MCF 10A (cell line): ENCODE data around the gene TRAPPC3. TPM values are rescaled to one million over a fixed set of nuclear protein-coding genes. Genes with fewer than 3 reads are reported as not detected.

Source experiments
- BruUV-seq: library from RNA; stranded (reverse); fragments of 400-500 nt; replicated peaks from 2 replicates; lab custom pipeline; 2021; lab: Mats Ljungman, UMichigan
- CTCF ChIA-PET: fragments of 300-600 bp; sonication (Branson Sonifier 250); formaldehyde crosslinking; extraction: SDS; loops from one replicate; lab custom pipeline; 2021; ENCODE audit warnings: antibody characterized with exemption, inconsistent platforms; lab: Yijun Ruan, JAX
- POLR2A ChIA-PET: fragments of 300-600, 350-650 bp; sonication (Branson Sonifier 250); formaldehyde crosslinking; extraction: SDS; loops from one replicate; lab custom pipeline; 2020; ENCODE audit warnings: antibody characterized with exemption, inconsistent platforms; lab: Yijun Ruan, JAX
- DNase-seq: peaks from one replicate; pipeline ENCODE4 v3.0.0-alpha.2; 2018; ENCODE audit not compliant: unreplicated experiment
- H3K27ac Mint-ChIP-seq: one replicate; pipeline ENCODE4 v1.8.0; 2022; ENCODE audit warnings: mild to moderate bottlenecking, low read depth, mixed read lengths; ENCODE audit not compliant: unreplicated experiment
- H3K27me3 Mint-ChIP-seq: one replicate; pipeline ENCODE4 v1.8.0; 2022; ENCODE audit warnings: mixed read lengths; ENCODE audit not compliant: insufficient read depth, unreplicated experiment
- H3K36me3 Mint-ChIP-seq: one replicate; pipeline ENCODE4 v1.8.0; 2022; ENCODE audit warnings: mild to moderate bottlenecking, moderate library complexity, mixed read lengths; ENCODE audit not compliant: insufficient read depth, unreplicated experiment
- H3K4me1 Mint-ChIP-seq: one replicate; pipeline ENCODE4 v1.8.0; 2022; ENCODE audit warnings: mixed read lengths; ENCODE audit not compliant: insufficient read depth, unreplicated experiment
- H3K4me3 Mint-ChIP-seq: one replicate; pipeline ENCODE4 v1.8.0; 2022; ENCODE audit warnings: mild to moderate bottlenecking, moderate library complexity, mixed read lengths; ENCODE audit not compliant: unreplicated experiment
- H3K9me3 Mint-ChIP-seq: one replicate; pipeline ENCODE4 v1.8.0; 2022; ENCODE audit warnings: mixed read lengths; ENCODE audit not compliant: unreplicated experiment
- CTCF ChIP-seq: fragments of 200-600 bp; IDR thresholded peaks from one replicate; pipeline ENCODE4 v1.8.0; 2022; ENCODE audit warnings: antibody characterized with exemption, mild to moderate bottlenecking; ENCODE audit not compliant: unreplicated experiment
- intact Hi-C: fragments of 100-400 bp; cut with micrococcal nuclease; formaldehyde crosslinking; loops from 2 replicates; pipeline ENCODE4 v1.14.1; 2022
- total RNA-seq: library from RNA; stranded (reverse); gene quantifications from 2 replicates; pipeline ENCODE4 v1.2.3, GENCODE V29; 2022

TRAPPC3 gene
- total RNA-seq, 1 experiment from 2014 or later, result 72.8 TPM

DNA sequence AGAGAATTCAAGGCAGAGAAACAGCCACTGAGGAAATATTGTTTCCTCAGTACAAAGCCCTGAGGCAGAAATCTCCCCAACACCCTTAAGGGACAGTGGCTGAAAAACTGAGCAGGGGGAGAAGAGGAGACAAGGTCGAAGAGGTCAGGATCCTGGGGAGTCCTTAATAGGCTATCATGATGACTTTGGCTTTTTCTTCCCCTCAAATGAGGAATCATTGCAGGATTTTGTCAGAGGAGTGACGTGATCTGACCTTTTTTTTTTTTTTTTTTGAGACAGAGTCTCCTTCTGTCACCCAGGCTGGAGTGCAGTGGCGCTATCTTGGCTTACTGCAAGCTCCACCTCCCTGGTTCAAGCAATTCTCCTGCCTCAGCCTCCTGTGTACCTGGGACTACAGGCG is 16.9 kb upstream of the TRAPPC3 start:
- ChIA-PET POLR2A (interaction anchor here (1.2 to 1.5 kb wide), 4 partner anchors 9 to 58 kb away, joined by 3 to 6 read pairs (median 4); partner anchors contain the start of genes MAP7D1, THRAP3 and TRAPPC3), CTCF (interaction anchor here (0.6 to 8.1 kb wide), 7 partner anchors 16 to 404 kb away, joined by 3 to 83 read pairs (median 4); partner anchors contain the start of gene TRAPPC3)
- intact Hi-C loops, result no loop called here
- H3K36me3 Mint-ChIP-seq, result peaks cover 35% of the 10 kb centered on the region
- no peak for DNase-seq
- H3K4me3 Mint-ChIP-seq, result no peak overlapping the region
- H3K27ac Mint-ChIP-seq, result peak overlapping the region; percentile 35
- peaks cover 54% of the 10 kb centered on the region for H3K4me1 Mint-ChIP-seq
- no peaks in the 10 kb centered on the region for H3K9me3 Mint-ChIP-seq
- no peaks in the 10 kb centered on the region for H3K27me3 Mint-ChIP-seq
- no TSS peak for BruUV-seq
- no peak for TF ChIP-seq CTCF

DNA sequence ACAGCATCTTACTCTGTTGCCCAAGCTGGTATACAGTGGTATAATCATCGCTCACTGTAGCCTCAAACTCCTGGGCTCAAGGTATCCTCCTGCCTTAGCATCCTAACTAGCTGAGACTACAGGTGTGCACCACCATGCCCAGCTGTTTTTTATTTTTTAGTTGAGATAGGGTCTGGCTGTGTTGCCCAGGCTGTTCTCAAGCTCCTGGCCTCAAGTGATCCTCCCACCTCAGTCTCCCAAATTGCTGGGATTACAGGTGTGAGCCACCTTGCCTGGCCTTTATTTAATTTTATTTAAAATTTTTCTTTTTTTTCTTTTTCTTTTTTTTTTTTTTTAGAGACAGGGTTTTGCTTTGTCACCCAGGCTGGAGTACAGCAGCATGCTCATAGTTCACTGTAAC is 15.9 kb upstream of the TRAPPC3 start:
- Mint-ChIP-seq H3K4me1 (peaks cover 50% of the 10 kb centered on the region), H3K36me3 (peaks cover 25% of the 10 kb centered on the region), H3K27me3 (no peaks in the 10 kb centered on the region), H3K9me3 (no peaks in the 10 kb centered on the region), H3K27ac (peak overlapping the region; percentile 35), H3K4me3 (no peak overlapping the region)
- intact Hi-C loops, result no loop called here
- BruUV-seq, result no TSS peak
- no peak for TF ChIP-seq CTCF
- no peak for DNase-seq
- POLR2A ChIA-PET, result interaction anchor here (1.2 to 6.3 kb wide), 2 partner anchors 10 to 15 kb away, joined by 3 to 94 read pairs; partner anchors contain the start of gene TRAPPC3
- CTCF ChIA-PET, result interaction anchor here (1.1 to 8.1 kb wide), 2 partner anchors 22 to 65 kb away, joined by 4 to 83 read pairs; no protein-coding TSS in a partner anchor

- POLR2A ChIA-PET, result interaction anchor here (1.8 to 6.3 kb wide), 2 partner anchors 14 to 60 kb away, joined by 8 to 94 read pairs; partner anchors contain the start of genes THRAP3 and TRAPPC3
- BruUV-seq, result no TSS peak
- CTCF ChIA-PET, result interaction anchor here (0.9 to 8.1 kb wide), 3 partner anchors 14 to 136 kb away, joined by 3 to 85 read pairs (median 83); partner anchors contain the start of gene TRAPPC3
- peaks cover 54% of the 10 kb centered on the region for H3K4me1 Mint-ChIP-seq
- H3K27me3 Mint-ChIP-seq, result no peaks in the 10 kb centered on the region
- no peak for DNase-seq
- no peak for TF ChIP-seq CTCF
- no peak overlapping the region for H3K4me3 Mint-ChIP-seq
- no peaks in the 10 kb centered on the region for H3K9me3 Mint-ChIP-seq
- H3K27ac Mint-ChIP-seq, result peak overlapping the region; percentile 6
- intact Hi-C loops, result no loop called here
- peaks cover 20% of the 10 kb centered on the region for H3K36me3 Mint-ChIP-seq
Measured at GRCh38 chr1:36164361-36164760, 15.1 kb upstream of the TRAPPC3 start.

DNA sequence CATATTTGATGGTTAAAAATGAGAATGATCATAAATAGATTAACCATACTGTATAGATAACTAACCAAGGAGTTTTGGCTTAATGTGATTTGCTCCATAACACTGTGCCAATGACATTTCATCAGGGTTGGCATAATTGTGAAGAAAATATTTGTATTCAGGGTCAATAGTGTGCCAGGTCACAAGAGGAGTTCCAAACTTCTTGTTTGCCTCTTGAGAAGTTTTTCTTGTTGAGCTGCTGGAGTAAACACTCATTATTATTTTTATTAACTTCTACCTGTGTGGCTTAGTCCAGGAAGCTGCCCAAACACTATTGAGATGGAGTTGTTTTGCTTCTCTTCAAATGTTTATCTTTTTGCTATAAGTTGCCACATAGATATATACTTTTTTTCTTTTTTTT is 14.1 kb upstream of the TRAPPC3 start:
- Mint-ChIP-seq H3K27ac (no peak overlapping the region), H3K4me1 (peaks cover 60% of the 10 kb centered on the region), H3K9me3 (no peaks in the 10 kb centered on the region), H3K4me3 (no peak overlapping the region), H3K36me3 (peaks cover 20% of the 10 kb centered on the region), H3K27me3 (no peaks in the 10 kb centered on the region)
- ChIA-PET POLR2A (interaction anchor here (1.8 to 6.3 kb wide), 3 partner anchors 13 to 61 kb away, joined by 8 to 94 read pairs (median 25); partner anchors contain the start of genes THRAP3 and TRAPPC3), CTCF (interaction anchor here (0.6 to 8.1 kb wide), 4 partner anchors 13 to 54 kb away, joined by 4 to 85 read pairs (median 44); partner anchors contain the start of gene TRAPPC3)
- no peak for TF ChIP-seq CTCF
- intact Hi-C loops, result no loop called here
- DNase-seq, result no peak
- no TSS peak for BruUV-seq
